Measurements from ENCODE around the gene BLOC1S5. TPM values are rescaled to one million over a fixed set of nuclear protein-coding genes. Genes with fewer than 3 reads are reported as not detected.

The BLOC1S5 gene
- total RNA-seq, 1 experiment from 2014 or later: 16.1 TPM

GRCh38 chr6:8088886-8089285, 24.7 kb upstream of the BLOC1S5 start:
- POLR2A ChIA-PET (ENCODE audit: unreplicated experiment): no interaction called here

DNA sequence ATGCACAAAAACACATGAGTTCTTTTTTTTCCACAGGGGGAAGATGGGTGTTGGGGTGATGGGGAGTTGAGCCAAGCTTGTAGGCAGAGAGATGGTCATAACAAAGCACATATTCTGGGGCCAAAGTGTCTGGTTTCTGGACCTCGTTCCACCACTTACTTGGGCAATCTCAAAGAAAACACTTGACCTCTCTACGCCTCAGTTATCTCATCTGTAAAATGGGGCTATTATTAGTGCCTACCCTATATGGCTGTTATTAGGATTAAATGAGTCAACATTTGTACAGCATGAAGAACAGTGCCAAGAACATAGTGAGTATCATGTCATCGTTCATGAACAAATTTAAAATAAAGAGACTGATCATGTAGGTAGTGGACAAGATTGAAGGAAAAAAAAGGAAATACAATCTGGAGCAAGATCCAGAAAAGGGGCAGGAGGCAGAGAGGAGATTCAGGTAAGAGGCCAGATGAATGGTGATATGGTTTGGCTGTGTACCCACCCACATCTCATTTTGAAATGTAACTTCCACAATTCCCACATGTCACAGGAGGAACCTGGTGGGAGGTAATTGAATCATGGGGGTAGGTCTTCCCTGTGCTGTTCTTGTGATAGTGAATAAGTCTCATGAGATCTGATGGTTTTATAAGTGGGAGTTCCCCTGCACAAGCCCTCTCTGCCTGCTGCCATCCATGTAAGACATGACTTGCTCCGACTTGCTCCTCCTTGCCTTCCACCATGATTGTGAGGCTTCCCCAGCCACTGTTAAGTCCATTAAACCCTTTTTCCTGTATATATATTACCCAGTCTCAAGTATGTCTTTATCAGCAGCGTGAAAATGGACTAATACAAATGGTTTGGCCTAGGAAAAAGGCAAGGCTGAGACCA, 23.9 kb upstream of the BLOC1S5 start:
- CTCF ChIA-PET: no interaction called here
- no peaks in the 10 kb centered on the region for H4K20me1 ChIP-seq (ENCODE audit: insufficient read depth)
- intact Hi-C loops (cut with micrococcal nuclease; ENCODE audit: unreplicated experiment): loop anchor here (10.0 kb wide), 1 partner anchor 347 kb away; the partner anchor contains the start of gene SLC35B3
- peaks cover 32% of the 10 kb centered on the region for H3K4me1 ChIP-seq (replicated peaks; ENCODE audit: insufficient read depth)
- H2AFZ ChIP-seq: no peak overlapping the region
- H3F3A ChIP-seq (ENCODE audit: insufficient read depth, low read depth): peaks cover 28% of the 10 kb centered on the region
- H3K27ac ChIP-seq: no peak overlapping the region
- POLR2A ChIA-PET (ENCODE audit: unreplicated experiment): no interaction called here
- H3K9me3 ChIP-seq (ENCODE audit: insufficient read depth, low read depth): no peaks in the 10 kb centered on the region
- no TSS peak for BruUV-seq (replicated peaks)
- no peak for DNase-seq
- no peaks in the 10 kb centered on the region for H3K27me3 ChIP-seq (ENCODE audit: insufficient read depth, low read depth)
- H3K79me2 ChIP-seq (ENCODE audit: low read depth): peaks cover 8% of the 10 kb centered on the region; the same call in 1 of the 2 replicates
- TF ChIP-seq, protein P1, sequence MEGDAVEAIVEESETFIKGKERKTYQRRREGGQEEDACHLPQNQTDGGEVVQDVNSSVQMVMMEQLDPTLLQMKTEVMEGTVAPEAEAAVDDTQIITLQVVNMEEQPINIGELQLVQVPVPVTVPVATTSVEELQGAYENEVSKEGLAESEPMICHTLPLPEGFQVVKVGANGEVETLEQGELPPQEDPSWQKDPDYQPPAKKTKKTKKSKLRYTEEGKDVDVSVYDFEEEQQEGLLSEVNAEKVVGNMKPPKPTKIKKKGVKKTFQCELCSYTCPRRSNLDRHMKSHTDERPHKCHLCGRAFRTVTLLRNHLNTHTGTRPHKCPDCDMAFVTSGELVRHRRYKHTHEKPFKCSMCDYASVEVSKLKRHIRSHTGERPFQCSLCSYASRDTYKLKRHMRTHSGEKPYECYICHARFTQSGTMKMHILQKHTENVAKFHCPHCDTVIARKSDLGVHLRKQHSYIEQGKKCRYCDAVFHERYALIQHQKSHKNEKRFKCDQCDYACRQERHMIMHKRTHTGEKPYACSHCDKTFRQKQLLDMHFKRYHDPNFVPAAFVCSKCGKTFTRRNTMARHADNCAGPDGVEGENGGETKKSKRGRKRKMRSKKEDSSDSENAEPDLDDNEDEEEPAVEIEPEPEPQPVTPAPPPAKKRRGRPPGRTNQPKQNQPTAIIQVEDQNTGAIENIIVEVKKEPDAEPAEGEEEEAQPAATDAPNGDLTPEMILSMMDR (conservative IDR thresholded peaks at IDR 0.05): no peak
- no peak for TF ChIP-seq EZH2 (IDR thresholded peaks at IDR 0.05; ENCODE audit: low read depth)
- peaks cover 13% of the 10 kb centered on the region; the same call in 1 of the 2 replicates for H3K36me3 ChIP-seq (ENCODE audit: low read depth)
- H3K4me2 ChIP-seq: no peak overlapping the region
- H3K9me2 ChIP-seq (ENCODE audit: insufficient read depth): no peaks in the 10 kb centered on the region
- no peak overlapping the region for H3K4me3 ChIP-seq

More at GRCh38 chr6:8088886-8089285, 24.7 kb upstream of the BLOC1S5 start:
- no peak for TF ChIP-seq EZH2 (IDR thresholded peaks at IDR 0.05; ENCODE audit: low read depth)
- TF ChIP-seq, protein P1 (conservative IDR thresholded peaks at IDR 0.05): no peak
- intact Hi-C loops (cut with micrococcal nuclease; ENCODE audit: unreplicated experiment): loop anchor here (10.0 kb wide), 1 partner anchor 346 kb away; the partner anchor contains the start of gene SLC35B3
- H4K20me1 ChIP-seq (ENCODE audit: insufficient read depth): no peaks in the 10 kb centered on the region; the same call in 1 of the 2 replicates
- H3K4me2 ChIP-seq: no peak overlapping the region
- peaks cover 7% of the 10 kb centered on the region; the same call in 1 of the 2 replicates for H3K79me2 ChIP-seq (ENCODE audit: low read depth)
- BruUV-seq (replicated peaks): no TSS peak
- H3K9me3 ChIP-seq (ENCODE audit: insufficient read depth, low read depth): no peaks in the 10 kb centered on the region
- H3K4me1 ChIP-seq (replicated peaks; ENCODE audit: insufficient read depth): peaks cover 24% of the 10 kb centered on the region
- H2AFZ ChIP-seq: no peak overlapping the region
- CTCF ChIA-PET: no interaction called here
- H3F3A ChIP-seq (ENCODE audit: insufficient read depth, low read depth): peaks cover 22% of the 10 kb centered on the region
- H3K27me3 ChIP-seq (ENCODE audit: insufficient read depth, low read depth): no peaks in the 10 kb centered on the region
- no peak overlapping the region for H3K27ac ChIP-seq
- no peaks in the 10 kb centered on the region for H3K9me2 ChIP-seq (ENCODE audit: insufficient read depth)
- no peak for DNase-seq
- peaks cover 12% of the 10 kb centered on the region; the same call in 1 of the 2 replicates for H3K36me3 ChIP-seq (ENCODE audit: low read depth)
- H3K4me3 ChIP-seq: no peak overlapping the region

DNA sequence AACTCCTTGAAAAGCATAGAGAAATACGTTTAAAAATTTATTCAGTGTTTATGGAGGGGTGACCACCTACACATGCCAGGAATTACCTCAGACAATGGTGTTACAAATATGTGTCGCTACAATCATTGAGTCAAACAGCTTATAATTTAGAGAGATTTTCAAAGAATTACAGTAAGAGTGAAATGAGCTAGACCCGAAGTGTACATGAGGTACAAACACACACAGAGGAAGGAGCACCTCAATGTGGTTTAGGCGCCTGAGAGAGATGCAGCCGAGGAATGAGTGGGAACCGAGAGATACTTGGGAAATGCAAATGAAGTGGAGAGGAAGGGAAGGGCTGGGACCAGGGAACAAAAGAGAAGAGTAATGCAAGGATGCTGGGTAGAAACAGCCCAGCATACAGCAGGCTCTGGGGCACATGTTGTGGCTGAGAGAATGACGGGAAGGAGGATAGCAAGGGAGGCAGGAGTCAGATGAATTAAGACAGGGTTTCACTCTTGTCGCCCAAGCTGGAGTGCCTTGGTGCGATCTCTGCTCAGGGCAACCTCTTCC, 22.6 kb upstream of the BLOC1S5 start:
- Histone ChIP-seq H3K36me3 (ENCODE audit: low read depth) (peaks cover 17% of the 10 kb centered on the region; the same call in 1 of the 2 replicates), H3K27ac (no peak overlapping the region), H3K4me2 (no peak overlapping the region), H3K27me3 (ENCODE audit: insufficient read depth, low read depth) (no peaks in the 10 kb centered on the region), H3K9me2 (ENCODE audit: insufficient read depth) (no peaks in the 10 kb centered on the region), H3K4me3 (no peak overlapping the region), H4K20me1 (ENCODE audit: insufficient read depth) (no peaks in the 10 kb centered on the region), H2AFZ (no peak overlapping the region), H3F3A (ENCODE audit: insufficient read depth, low read depth) (peaks cover 33% of the 10 kb centered on the region), H3K79me2 (ENCODE audit: low read depth) (peaks cover 19% of the 10 kb centered on the region), H3K9me3 (ENCODE audit: insufficient read depth, low read depth) (no peaks in the 10 kb centered on the region), H3K4me1 (replicated peaks; ENCODE audit: insufficient read depth) (peaks cover 42% of the 10 kb centered on the region)
- intact Hi-C loops (cut with micrococcal nuclease; ENCODE audit: unreplicated experiment): loop anchor here (10.0 kb wide), 1 partner anchor 348 kb away; the partner anchor contains the start of gene SLC35B3
- POLR2A ChIA-PET (ENCODE audit: unreplicated experiment): no interaction called here
- no TSS peak for BruUV-seq (replicated peaks)
- no peak for DNase-seq
- TF ChIP-seq EZH2 (IDR thresholded peaks at IDR 0.05; ENCODE audit: low read depth): no peak
- TF ChIP-seq, protein P1 (conservative IDR thresholded peaks at IDR 0.05): no peak
- CTCF ChIA-PET: no interaction called here

All from PC-9 (cell line).